ENCODE results near the gene ARID1B.

GRCh38 chr6:156727715-156728385 is 49.3 kb upstream of the ARID1B start:
- TF ChIP-seq CTCF (IDR thresholded peaks at IDR 0.05) (no peak), POLR2A (IDR thresholded peaks at IDR 0.05) (no peak)
